ENCODE data around the gene FZD2. TPM values are rescaled to one million over a fixed set of nuclear protein-coding genes. Genes with fewer than 3 reads are reported as not detected.

The FZD2 gene
- total and polyA plus RNA-seq, 2 of the 8 experiments (the other 6 are each of a cell fraction or from before 2014, with no cell fraction given): 17.6 to 86.7 TPM

DNA sequence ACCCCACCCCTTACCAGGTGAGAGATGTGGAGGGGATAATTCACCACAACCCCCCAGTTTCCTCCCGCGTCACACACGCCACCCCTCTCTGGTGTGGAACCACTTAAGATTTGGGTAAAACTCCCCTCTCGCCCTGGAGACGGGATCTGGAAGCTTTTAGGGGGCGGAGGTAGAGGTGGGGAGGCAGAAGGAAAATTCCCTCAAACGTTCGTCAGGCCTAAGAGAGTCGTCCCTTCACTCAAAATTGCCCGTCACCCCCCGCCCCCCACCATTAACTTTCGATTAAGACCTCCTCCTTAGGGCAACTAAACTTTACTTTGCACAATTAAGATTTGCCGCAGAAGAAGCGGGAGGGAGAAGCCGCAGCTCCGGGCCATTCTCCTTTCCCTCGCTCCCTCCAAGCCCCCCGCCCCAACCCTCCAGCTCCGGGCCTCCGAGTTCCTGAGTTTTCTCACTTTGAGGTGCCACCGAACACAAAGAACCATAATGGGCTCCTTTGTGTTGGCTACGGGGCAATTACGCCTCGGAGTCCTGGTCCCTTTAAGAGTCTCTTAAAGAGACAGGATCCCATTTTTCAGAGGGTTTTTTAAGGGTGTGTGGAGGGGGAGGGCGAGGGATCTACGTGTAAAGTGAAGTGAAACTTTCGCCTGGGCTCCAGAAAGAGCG lies 985 bp upstream of the FZD2 start:
- Histone ChIP-seq H3K27ac (ENCODE audit: low read depth, low read length) (peak overlapping the region; percentile 82), H4K8ac (ENCODE audit: extremely low read depth, insufficient read depth, low read length) (no peak overlapping the region; the same call in 1 of the 2 replicates), H4K20me1 (replicated peaks in 1 of 2; ENCODE audit: control insufficient read depth in 1 of 2, insufficient read depth in 2 of 2, low read length in 2 of 2) (peaks cover 2 to 11% of the 10 kb centered on the region in 2 experiments), H3K27me3 (replicated peaks in 1 of 4; ENCODE audit: control insufficient read depth in 3 of 4, extremely low read depth in 1 of 4, insufficient read depth in 3 of 4, low read length in 3 of 4) (peaks cover 7 to 34% (median 24%) of the 10 kb centered on the region in 4 experiments; a peak in 6 of 7 replicates), H2AFZ (ENCODE audit: low read length) (no peak overlapping the region), H2BK5ac (ENCODE audit: low read depth, low read length) (peak overlapping the region; percentile 96; the same call in 1 of the 2 replicates), H3K4ac (replicated peaks; ENCODE audit: insufficient read length, low read depth, low read length) (peak overlapping the region; percentile 48), H2BK20ac (ENCODE audit: low read length) (peak overlapping the region; percentile 90; the same call in 1 of the 2 replicates), H3K14ac (ENCODE audit: insufficient read length) (no peak overlapping the region), H4K5ac (ENCODE audit: insufficient read length, low read depth, low read length) (peak overlapping the region; percentile 55), H2BK15ac (ENCODE audit: low read length) (no peak overlapping the region), H3K18ac (ENCODE audit: extremely low read depth, low read length) (peak overlapping the region; percentile 71), H3K23me2 (ENCODE audit: low read depth, low read length) (peaks cover 20% of the 10 kb centered on the region; the same call in 1 of the 2 replicates), H3K4me1 (replicated peaks in 1 of 4; ENCODE audit: control insufficient read depth in 3 of 4, insufficient read depth in 4 of 4, low read length in 3 of 4) (peaks cover 4 to 19% (median 16%) of the 10 kb centered on the region in 4 experiments), H2BK12ac (ENCODE audit: low read depth, low read length) (peak overlapping the region; percentile 87; the same call in 1 of the 2 replicates), H3K79me1 (ENCODE audit: low read depth, low read length) (peaks cover 3% of the 10 kb centered on the region), H3K23ac (ENCODE audit: insufficient read length) (no peak overlapping the region), H3K79me2 (ENCODE audit: control insufficient read depth in 1 of 2, insufficient read depth in 2 of 2, low read length in 2 of 2) (peaks cover 0 to 18% of the 10 kb centered on the region in 2 experiments; a peak in 2 of 4 replicates), H3K56ac (replicated peaks; ENCODE audit: insufficient read length, low read depth, low read length) (peak overlapping the region; percentile 65), H2AK5ac (ENCODE audit: low read depth, low read length) (no peak overlapping the region), H4K91ac (replicated peaks; ENCODE audit: insufficient read length, low read length) (peak overlapping the region; percentile 97), H2BK120ac (replicated peaks; ENCODE audit: low read depth, low read length) (peak overlapping the region; percentile 87), H3K9me3 (ENCODE audit: insufficient read depth in 2 of 2, low read depth in 1 of 2, low read length in 1 of 2) (peaks cover 0 to 7% of the 10 kb centered on the region in 2 experiments; a peak in 1 of 4 replicates), H3K9ac (replicated peaks in 1 of 4; ENCODE audit: extremely low read depth in 1 of 4, low read depth in 3 of 4, low read length in 3 of 4) (peak overlapping the region in 3 of 4 experiments; percentile 45 to 72 (median 70); a peak in 6 of 7 replicates), H3K4me3 (ENCODE audit: extremely low read depth in 1 of 4, insufficient read depth in 2 of 4, low read depth in 3 of 4, low read length in 4 of 4) (peak overlapping the region; percentile 53 to 72 (median 69)), H3K36me3 (ENCODE audit: control insufficient read depth in 2 of 4, insufficient read depth in 4 of 4, low read length in 3 of 4) (no peaks in the 10 kb centered on the region; a peak in 1 of 8 replicates), H3K4me2 (ENCODE audit: insufficient read depth in 1 of 2, low read depth in 2 of 2, low read length in 2 of 2) (peak overlapping the region; percentile 79 to 90)
- ChIA-PET POLR2A (ENCODE audit: partially characterized antibody) (interaction anchor here (0.6 to 7.2 kb wide), 12 partner anchors 11 to 545 kb away, joined by 3 to 219 read pairs (median 4); no protein-coding TSS in a partner anchor), CTCF (ENCODE audit: partially characterized antibody) (interaction anchor here (0.6 to 6.8 kb wide), 12 partner anchors 8 to 466 kb away, joined by 3 to 61 read pairs (median 4); partner anchors contain the start of gene MEIOC)
- DNase-seq (ENCODE audit: low read depth in 1 of 2, low spot score in 2 of 2): peak; percentile 80 to 83
- WGBS, 2 experiments (ENCODE audit: extremely low coverage in 1 of 2, insufficient coverage in 1 of 2, insufficient read length in 1 of 2, insufficient replicate concordance in 2 of 2, low coverage in 1 of 2, low lambda C conversion rate in 2 of 2, missing lambda C conversion rate in 1 of 2): 2% methylated on average over 28 of the region's 28 CpGs; no CpG with 5 or more reads in 1 of the 2 experiments
- FAIRE-seq: peak; percentile 84

All from H1 (cell line).